ENCODE data around the gene AADACL4.

Gene AADACL4

DNA sequence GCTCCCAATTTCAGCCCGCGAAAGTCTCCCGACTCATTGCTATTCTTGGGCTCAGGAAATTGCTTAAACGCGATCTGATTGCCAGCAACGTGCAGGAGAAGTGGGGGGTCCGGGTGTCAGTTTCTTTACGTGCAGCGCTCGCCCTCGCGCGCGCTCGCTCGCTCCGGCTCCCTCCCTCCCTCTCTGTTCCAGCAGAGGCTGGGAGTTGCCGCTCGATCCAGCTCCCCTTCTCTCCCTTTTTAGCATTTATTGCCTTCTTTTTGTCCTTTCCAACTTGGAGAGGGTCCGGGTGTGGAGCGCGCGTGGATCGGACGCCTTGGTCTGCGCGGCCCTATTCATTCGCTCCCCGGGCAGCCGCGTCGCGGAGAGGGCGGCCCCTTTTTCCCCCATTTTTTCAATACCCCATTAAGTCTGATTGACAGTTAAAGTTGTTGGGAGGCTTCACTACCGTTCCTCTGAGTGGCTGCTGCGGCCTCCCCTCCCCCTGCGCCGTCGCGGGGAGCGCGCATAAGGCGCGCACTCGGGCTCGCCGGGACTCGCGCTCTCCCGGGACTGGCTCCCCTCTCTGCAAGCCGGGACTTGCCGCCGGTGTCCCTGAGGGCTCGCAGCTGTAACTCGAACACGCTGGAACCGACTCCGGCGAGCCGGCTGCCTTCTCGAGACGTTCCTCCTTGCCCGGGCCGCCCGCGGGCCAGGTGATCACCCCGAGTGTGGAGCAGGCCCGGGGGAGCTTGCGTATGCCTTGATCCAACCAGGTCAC lies 25.8 kb upstream of the AADACL4 start, which contains the start of gene DHRS3 (continued):
- TF ChIP-seq SP7 (tag by site-specific recombination; IDR thresholded peaks at IDR 0.05) (peak; percentile 77; the same call in 1 of the 2 replicates), OVOL3 (tag by site-specific recombination; IDR thresholded peaks at IDR 0.05) (no peak), ZNF514 (tag by site-specific recombination; IDR thresholded peaks at IDR 0.05) (no peak), GLI4 (tag by site-specific recombination; IDR thresholded peaks at IDR 0.05) (no peak), ZNF501 (tag by site-specific recombination; IDR thresholded peaks at IDR 0.05) (peak; percentile 75; the same call in 1 of the 2 replicates), REPIN1 (tag by site-specific recombination; IDR thresholded peaks at IDR 0.05; ENCODE audit: low read depth) (peak; percentile 20; the same call in 1 of the 2 replicates), ZNF391 (tag by site-specific recombination; IDR thresholded peaks at IDR 0.05; ENCODE audit: borderline replicate concordance, low read depth) (no peak), TRIM28 (IDR thresholded peaks at IDR 0.05; ENCODE audit: borderline replicate concordance, low read length) (no peak), ZNF366 (tag by site-specific recombination; conservative IDR thresholded peaks at IDR 0.05) (peak; percentile 93), ZNF76 (tag by site-specific recombination; IDR thresholded peaks at IDR 0.05; ENCODE audit: borderline replicate concordance, low read depth) (peak; percentile 43; the same call in 1 of the 2 replicates), ZBTB48 (tag by site-specific recombination; IDR thresholded peaks at IDR 0.05) (peak; percentile 73), ZIC2 (tag by site-specific recombination; IDR thresholded peaks at IDR 0.05) (peak; percentile 57), ZNF114 (tag by site-specific recombination; IDR thresholded peaks at IDR 0.05) (no peak), KLF10 (tag by site-specific recombination; IDR thresholded peaks at IDR 0.05) (peak; percentile 65; the same call in 1 of the 2 replicates), ZNF23 (tag by site-specific recombination; IDR thresholded peaks at IDR 0.05; ENCODE audit: borderline replicate concordance) (no peak)
- TF ChIP-seq, protein P1, sequence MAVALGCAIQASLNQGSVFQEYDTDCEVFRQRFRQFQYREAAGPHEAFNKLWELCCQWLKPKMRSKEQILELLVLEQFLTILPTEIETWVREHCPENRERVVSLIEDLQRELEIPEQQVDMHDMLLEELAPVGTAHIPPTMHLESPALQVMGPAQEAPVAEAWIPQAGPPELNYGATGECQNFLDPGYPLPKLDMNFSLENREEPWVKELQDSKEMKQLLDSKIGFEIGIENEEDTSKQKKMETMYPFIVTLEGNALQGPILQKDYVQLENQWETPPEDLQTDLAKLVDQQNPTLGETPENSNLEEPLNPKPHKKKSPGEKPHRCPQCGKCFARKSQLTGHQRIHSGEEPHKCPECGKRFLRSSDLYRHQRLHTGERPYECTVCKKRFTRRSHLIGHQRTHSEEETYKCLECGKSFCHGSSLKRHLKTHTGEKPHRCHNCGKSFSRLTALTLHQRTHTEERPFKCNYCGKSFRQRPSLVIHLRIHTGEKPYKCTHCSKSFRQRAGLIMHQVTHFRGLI (tag by site-specific recombination; IDR thresholded peaks at IDR 0.05): peak; percentile 21; the same call in 1 of the 2 replicates
- TF ChIP-seq, protein P2, sequence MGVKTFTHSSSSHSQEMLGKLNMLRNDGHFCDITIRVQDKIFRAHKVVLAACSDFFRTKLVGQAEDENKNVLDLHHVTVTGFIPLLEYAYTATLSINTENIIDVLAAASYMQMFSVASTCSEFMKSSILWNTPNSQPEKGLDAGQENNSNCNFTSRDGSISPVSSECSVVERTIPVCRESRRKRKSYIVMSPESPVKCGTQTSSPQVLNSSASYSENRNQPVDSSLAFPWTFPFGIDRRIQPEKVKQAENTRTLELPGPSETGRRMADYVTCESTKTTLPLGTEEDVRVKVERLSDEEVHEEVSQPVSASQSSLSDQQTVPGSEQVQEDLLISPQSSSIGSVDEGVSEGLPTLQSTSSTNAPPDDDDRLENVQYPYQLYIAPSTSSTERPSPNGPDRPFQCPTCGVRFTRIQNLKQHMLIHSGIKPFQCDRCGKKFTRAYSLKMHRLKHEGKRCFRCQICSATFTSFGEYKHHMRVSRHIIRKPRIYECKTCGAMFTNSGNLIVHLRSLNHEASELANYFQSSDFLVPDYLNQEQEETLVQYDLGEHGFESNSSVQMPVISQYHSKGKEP (tag by site-specific recombination; IDR thresholded peaks at IDR 0.05): 0 out of 2 replicates have a peak, but pooled peaks have one; percentile 43
- TF ChIP-seq, protein P3, sequence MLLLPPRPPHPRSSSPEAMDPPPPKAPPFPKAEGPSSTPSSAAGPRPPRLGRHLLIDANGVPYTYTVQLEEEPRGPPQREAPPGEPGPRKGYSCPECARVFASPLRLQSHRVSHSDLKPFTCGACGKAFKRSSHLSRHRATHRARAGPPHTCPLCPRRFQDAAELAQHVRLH (tag by site-specific recombination; IDR thresholded peaks at IDR 0.05): peak; percentile 69; the same call in 1 of the 2 replicates
- TF ChIP-seq, protein P4, sequence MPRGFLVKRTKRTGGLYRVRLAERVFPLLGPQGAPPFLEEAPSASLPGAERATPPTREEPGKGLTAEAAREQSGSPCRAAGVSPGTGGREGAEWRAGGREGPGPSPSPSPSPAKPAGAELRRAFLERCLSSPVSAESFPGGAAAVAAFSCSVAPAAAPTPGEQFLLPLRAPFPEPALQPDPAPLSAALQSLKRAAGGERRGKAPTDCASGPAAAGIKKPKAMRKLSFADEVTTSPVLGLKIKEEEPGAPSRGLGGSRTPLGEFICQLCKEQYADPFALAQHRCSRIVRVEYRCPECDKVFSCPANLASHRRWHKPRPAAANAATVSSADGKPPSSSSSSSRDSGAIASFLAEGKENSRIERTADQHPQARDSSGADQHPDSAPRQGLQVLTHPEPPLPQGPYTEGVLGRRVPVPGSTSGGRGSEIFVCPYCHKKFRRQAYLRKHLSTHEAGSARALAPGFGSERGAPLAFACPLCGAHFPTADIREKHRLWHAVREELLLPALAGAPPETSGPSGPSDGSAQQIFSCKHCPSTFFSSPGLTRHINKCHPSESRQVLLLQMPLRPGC (tag by site-specific recombination; IDR thresholded peaks at IDR 0.05): peak; percentile 58
- TF ChIP-seq, protein P5, sequence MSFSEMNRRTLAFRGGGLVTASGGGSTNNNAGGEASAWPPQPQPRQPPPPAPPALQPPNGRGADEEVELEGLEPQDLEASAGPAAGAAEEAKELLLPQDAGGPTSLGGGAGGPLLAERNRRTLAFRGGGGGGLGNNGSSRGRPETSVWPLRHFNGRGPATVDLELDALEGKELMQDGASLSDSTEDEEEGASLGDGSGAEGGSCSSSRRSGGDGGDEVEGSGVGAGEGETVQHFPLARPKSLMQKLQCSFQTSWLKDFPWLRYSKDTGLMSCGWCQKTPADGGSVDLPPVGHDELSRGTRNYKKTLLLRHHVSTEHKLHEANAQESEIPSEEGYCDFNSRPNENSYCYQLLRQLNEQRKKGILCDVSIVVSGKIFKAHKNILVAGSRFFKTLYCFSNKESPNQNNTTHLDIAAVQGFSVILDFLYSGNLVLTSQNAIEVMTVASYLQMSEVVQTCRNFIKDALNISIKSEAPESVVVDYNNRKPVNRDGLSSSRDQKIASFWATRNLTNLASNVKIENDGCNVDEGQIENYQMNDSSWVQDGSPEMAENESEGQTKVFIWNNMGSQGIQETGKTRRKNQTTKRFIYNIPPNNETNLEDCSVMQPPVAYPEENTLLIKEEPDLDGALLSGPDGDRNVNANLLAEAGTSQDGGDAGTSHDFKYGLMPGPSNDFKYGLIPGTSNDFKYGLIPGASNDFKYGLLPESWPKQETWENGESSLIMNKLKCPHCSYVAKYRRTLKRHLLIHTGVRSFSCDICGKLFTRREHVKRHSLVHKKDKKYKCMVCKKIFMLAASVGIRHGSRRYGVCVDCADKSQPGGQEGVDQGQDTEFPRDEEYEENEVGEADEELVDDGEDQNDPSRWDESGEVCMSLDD (tag by site-specific recombination; IDR thresholded peaks at IDR 0.05): peak; percentile 75
- TF ChIP-seq, protein P6, sequence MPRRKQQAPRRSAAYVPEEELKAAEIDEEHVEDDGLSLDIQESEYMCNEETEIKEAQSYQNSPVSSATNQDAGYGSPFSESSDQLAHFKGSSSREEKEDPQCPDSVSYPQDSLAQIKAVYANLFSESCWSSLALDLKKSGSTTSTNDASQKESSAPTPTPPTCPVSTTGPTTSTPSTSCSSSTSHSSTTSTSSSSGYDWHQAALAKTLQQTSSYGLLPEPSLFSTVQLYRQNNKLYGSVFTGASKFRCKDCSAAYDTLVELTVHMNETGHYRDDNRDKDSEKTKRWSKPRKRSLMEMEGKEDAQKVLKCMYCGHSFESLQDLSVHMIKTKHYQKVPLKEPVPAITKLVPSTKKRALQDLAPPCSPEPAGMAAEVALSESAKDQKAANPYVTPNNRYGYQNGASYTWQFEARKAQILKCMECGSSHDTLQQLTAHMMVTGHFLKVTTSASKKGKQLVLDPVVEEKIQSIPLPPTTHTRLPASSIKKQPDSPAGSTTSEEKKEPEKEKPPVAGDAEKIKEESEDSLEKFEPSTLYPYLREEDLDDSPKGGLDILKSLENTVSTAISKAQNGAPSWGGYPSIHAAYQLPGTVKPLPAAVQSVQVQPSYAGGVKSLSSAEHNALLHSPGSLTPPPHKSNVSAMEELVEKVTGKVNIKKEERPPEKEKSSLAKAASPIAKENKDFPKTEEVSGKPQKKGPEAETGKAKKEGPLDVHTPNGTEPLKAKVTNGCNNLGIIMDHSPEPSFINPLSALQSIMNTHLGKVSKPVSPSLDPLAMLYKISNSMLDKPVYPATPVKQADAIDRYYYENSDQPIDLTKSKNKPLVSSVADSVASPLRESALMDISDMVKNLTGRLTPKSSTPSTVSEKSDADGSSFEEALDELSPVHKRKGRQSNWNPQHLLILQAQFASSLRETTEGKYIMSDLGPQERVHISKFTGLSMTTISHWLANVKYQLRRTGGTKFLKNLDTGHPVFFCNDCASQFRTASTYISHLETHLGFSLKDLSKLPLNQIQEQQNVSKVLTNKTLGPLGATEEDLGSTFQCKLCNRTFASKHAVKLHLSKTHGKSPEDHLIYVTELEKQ (tag by site-specific recombination; IDR thresholded peaks at IDR 0.05; ENCODE audit: borderline replicate concordance): peak; percentile 85
- TF ChIP-seq, protein P7, sequence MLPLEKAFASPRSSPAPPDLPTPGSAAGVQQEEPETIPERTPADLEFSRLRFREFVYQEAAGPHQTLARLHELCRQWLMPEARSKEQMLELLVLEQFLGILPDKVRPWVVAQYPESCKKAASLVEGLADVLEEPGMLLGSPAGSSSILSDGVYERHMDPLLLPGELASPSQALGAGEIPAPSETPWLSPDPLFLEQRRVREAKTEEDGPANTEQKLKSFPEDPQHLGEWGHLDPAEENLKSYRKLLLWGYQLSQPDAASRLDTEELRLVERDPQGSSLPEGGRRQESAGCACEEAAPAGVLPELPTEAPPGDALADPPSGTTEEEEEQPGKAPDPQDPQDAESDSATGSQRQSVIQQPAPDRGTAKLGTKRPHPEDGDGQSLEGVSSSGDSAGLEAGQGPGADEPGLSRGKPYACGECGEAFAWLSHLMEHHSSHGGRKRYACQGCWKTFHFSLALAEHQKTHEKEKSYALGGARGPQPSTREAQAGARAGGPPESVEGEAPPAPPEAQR (tag by site-specific recombination; IDR thresholded peaks at IDR 0.05): no peak
- TF ChIP-seq, protein P8, sequence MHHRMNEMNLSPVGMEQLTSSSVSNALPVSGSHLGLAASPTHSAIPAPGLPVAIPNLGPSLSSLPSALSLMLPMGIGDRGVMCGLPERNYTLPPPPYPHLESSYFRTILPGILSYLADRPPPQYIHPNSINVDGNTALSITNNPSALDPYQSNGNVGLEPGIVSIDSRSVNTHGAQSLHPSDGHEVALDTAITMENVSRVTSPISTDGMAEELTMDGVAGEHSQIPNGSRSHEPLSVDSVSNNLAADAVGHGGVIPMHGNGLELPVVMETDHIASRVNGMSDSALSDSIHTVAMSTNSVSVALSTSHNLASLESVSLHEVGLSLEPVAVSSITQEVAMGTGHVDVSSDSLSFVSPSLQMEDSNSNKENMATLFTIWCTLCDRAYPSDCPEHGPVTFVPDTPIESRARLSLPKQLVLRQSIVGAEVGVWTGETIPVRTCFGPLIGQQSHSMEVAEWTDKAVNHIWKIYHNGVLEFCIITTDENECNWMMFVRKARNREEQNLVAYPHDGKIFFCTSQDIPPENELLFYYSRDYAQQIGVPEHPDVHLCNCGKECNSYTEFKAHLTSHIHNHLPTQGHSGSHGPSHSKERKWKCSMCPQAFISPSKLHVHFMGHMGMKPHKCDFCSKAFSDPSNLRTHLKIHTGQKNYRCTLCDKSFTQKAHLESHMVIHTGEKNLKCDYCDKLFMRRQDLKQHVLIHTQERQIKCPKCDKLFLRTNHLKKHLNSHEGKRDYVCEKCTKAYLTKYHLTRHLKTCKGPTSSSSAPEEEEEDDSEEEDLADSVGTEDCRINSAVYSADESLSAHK (tag by site-specific recombination; IDR thresholded peaks at IDR 0.05): peak; percentile 35
